Frontal cortex (tissue), 4 donors: ENCODE data around the gene GGT5. TPM values are rescaled to one million over a fixed set of nuclear protein-coding genes. Genes with fewer than 3 reads are reported as not detected.
"Not testable (repeated sequence)": the region's sequence is repeated elsewhere in the genome, so short reads cannot be mapped to it uniquely, and the experiment has no call there.

ENCODE experiments used
- DNase-seq, 2 donors: peaks; one replicate each; pipeline ENCODE4 v3.0.0; 2012; ENCODE audit warnings: low spot score in 2 of 2
- FAIRE-seq: peaks from 2 replicates; lab custom pipeline; 2012; peaks lifted over from hg19 to GRCh38; lab: Jason Lieb, UNC
- total RNA-seq: library from RNA; depleted of rRNA; stranded (reverse); fragments of >200 nt; gene quantifications from one replicate; pipeline ENCODE4 v1.2.3, GENCODE V29; 2014
- donor health status: control.
- donor health status: control.
- donor health status: control.

GGT5 gene
- total RNA-seq, 1 donor from 2014 or later, result 0.41 TPM

DNA sequence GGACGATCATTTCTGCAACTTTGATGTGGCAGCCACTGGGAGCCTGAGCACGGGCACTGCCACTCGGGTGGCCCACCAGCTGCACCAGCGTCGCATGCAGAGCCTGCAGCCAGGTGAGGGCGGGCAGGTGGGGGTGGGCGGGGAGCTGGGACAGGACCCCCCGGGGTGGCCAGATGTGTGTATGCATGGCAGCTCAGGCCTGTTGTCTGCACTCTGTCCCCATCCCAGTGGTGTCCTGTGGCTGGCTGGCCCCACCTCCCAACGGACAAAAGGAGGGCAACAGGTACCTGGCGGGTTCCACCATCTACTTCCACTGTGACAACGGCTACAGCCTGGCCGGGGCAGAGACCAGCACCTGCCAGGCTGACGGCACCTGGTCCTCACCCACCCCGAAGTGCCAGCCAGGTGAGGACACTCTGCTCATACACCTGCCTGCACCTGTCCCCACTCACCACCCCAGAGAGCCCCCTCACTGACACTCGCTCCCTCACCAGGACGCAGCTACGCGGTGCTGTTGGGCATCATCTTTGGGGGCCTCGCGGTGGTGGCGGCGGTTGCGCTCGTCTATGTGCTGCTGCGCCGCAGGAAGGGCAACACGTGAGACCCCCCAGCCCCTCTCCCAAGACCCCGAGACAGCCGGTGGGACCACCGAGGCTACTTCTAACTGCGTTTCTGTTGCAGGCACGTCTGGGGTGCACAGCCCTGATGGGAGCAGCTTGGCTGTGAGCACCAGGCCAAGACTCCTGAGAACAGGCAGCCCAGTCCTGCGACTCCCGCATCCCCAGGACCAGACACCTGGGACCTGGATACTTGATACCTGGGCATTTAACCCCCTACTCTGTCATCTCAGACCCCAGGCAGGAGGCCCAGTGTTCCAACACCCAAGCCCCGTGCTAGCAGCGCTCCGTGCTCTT lies 56.9 kb downstream of the GGT5 start:
- DNase-seq (peak in 1 of 2 donors; percentile 4), FAIRE-seq (no peak)

DNA sequence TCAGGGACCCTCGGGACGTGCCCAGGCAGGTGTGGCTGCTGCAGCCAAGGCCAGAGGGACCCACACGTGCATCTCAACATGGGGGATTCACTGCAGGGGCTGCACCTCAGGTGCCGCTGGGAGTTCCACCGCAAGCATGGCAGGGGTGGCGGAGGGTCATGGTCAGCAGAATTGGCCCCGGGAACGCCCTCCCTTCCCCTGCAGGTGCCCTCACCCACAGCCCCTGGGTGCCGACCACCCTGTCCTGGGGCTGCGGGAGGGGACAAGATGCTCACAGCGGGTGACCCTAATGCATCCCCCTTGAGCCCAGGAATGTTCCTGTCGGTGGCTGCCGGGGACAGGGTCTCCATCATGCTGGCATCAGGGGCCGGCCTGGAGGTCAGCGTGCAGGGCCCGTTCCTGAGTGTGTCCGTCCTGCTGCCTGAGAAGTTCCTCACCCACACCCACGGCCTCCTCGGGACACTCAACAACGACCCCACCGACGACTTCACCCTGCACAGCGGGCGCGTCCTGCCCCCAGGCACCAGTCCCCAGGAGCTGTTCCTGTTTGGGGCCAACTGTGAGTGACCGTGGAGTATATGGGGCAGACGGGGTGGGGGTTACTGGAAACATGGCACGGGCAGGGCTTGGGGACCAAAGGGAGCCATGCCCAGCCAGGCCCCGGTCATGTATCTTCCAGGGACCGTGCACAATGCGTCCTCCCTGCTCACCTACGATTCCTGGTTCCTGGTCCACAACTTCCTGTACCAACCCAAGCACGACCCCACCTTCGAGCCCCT lies 57.8 kb downstream of the GGT5 start:
- FAIRE-seq, result no peak
- no peak for DNase-seq

DNA sequence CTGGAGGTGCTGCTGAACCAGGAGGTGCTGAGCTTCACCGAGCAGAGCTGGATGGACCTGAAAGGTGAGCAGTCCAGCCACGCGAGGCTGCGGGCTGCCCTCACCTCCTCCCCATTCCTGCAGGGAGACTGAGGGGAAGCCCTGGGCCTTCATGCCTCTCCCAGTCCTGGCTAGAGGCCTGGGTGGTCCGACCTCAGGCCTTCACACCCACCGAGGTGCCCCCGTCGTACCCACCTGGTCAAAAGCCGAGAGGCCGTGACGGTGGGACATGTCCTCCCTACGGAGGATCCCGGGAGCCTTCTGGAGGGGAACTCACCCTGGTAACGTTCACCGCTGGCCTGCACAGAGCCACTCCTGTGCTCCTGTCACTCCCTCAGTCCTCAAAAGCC lies 58.5 kb downstream of the GGT5 start:
- no peak for FAIRE-seq
- DNase-seq, result no peak

DNA sequence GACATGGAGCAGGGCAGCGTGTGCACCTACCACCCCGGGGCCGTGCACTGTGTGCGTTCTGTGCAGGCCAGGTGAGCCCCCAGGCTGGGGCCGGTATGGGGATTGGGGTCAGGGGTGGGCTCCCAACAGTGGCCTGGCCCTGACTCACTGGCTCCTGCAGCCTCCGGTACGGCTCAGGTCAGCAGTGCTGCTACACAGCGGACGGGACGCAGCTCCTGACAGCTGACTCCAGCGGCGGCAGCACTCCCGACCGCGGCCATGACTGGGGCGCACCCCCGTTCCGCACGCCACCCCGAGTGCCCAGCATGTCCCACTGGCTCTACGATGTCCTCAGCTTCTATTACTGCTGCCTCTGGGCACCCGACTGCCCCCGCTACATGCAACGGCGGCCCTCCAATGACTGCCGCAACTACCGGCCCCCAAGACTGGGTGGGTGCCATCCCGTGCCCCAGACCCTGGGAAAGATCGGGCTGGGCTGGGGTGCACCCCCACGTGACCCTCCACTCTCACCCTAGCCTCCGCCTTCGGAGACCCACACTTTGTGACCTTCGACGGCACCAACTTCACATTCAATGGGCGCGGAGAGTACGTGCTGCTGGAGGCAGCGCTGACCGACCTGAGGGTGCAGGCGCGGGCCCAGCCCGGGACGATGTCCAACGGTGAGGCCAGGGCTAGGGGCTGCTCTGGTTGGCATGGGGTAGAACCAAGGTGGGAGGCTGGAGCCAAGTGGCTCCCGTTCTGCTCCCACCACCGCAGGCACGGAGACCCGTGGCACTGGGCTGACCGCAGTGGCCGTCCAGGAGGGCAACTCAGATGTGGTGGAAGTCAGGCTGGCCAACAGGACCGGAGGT lies 59.2 kb downstream of the GGT5 start:
- no peak for DNase-seq
- no peak for FAIRE-seq

DNA sequence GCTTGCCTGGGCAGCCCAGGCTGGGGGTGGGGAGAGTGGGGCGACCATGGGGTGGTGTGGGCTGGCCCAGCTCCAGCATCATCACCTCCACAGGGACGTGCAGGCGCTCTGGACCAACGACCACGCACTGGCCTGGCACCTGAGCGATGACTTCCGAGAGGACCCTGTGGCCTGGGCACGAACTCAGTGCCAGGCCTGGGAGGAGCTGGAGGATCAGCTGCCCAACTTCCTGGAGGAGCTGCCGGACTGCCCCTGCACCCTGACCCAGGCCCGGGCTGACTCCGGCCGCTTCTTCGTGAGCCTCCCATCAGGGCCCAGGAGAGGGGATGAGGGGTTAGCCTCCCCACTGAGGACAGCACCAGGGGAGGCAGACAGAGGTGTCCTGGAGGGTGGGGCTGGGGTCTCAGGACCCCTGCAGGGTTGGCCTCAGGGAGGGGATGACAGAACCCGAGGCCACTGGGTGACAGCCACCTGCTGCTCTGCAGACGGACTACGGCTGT lies 59.8 kb downstream of the GGT5 start:
- FAIRE-seq, result no peak

DNA sequence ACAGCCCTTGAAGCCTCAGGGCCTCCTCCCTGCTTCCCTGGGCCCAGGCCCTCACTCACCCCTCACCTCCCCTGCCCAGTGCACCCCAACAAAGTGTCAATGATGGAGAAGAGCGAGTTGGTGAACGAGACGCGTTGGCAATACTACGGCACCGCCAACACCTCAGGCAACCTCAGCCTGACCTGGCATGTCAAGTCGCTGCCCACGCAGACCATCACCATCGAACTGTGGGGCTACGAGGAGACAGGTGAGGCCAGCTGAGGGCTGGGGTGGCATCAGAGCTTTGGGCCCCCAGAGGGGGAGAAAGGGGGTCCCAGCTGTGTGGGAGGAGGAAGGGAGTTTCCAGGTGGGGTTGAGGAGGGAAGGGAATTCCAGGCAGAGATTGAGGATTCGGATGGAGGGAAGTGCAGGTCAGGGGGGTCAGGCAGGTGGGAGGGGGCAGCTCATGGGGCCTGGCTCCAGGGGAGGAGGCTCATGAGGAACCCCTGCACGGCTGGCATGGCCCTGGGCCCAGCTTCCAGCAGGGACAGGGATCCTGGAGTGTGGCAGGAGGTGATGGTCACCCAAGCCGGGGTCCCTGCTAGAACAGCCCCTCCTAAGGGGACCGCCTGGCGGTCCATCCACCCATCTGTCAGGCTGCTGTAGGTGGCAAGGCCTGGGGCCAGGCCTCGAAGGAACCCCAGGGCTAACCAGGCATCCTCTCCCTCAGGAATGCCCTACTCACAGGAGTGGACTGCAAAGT lies 60.7 kb downstream of the GGT5 start:
- DNase-seq, result no peak

More for the DNA sequence above, 59.8 kb downstream of the GGT5 start:
- no peak for DNase-seq

DNA sequence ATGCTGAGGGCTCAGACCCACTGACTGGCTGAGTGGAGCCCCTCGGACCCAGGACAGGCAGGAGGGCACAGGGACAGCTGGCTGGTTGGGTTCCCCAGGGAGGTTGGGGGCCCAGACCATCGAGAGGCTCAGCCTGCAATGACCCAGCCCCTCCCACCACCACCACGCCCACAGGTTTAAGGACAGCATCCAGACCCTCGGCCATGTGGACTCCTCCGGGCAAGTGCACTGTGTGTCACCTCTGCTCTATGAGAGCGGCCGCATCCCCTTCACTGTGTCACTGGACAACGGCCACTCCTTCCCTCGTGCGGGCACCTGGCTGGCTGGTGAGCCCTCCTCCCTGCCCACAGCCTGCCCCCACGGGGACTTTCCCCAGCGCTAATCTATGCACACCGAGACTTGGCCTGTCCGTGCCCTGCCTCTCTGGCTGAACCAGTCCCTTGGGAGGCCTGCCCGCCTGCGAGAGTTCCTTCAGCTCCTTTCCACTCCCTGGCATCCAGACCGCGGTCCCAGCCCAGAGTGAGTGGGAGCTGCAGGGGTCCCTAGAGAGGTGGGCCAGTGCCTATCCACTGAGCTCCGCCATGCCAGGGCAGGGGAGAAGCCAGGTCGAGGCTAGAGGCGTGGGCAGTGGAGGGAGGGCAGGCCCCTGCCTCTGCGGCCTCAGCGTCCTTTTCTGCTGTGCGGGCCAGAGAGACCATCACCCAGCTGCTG lies 61.4 kb downstream of the GGT5 start:
- FAIRE-seq (no peak), DNase-seq (no peak)

More for the DNA sequence above, 60.7 kb downstream of the GGT5 start:
- FAIRE-seq, result no peak

DNA sequence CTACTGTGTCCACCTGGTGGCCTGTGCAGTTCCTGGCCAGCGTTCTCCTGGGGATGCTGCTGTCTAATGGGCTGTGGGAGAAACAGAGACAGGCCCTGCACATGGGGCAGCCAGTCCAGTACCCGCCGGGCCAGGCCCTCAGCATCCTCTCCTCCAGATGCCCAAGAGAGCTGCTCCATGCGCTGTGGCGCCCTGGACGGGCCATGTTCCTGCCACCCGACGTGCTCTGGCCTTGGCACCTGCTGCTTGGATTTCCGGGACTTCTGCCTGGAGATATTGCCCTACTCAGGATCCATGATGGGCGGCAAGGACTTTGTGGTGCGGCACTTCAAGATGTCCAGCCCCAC lies 62.0 kb downstream of the GGT5 start:
- not testable (repeated sequence) for DNase-seq, FAIRE-seq

DNA sequence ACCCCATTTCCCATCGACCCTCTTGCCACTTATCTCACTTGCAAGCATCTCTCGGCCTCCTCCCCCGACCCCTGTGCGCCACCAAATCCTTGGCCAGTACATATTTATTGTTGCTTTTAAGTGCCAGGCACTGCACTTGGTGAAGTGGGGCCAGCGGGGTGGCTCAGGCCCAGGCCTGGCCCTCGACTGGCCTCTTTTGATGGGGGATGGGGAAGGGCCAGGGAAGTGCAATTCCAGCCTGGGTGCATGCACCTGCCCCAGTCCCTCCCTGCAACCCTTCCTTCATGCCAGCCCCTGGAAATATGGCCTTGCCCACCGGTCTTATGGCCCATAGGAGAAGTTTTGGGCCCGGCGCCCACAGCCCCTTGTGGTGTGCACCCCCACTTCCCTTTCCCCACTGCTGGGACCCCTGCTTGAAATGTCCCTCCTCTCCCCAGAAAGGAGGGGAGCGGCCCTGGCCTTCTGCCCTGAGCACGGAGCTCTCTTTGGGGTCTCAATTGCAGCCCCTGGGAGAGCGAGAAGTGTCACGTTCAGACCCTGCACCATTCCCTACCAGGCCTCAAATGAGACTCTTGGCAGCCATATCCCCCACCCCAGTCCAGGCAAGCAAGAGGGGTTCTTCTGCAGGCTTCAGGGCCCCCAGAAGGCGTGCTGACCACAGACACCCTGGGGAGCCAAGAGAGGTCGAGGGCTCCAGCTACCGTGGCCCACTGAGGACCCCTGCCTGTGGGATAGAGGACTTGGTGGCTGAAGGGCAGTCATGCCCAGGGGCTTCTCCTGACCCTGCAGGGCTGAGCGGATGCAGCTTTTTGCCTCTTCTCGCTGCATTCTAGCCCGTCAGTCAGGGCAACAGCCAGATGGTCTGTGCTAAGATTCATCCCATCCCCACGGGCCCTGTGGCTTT lies 62.6 kb downstream of the GGT5 start:
- no peak for FAIRE-seq
- DNase-seq, result no peak

DNA sequence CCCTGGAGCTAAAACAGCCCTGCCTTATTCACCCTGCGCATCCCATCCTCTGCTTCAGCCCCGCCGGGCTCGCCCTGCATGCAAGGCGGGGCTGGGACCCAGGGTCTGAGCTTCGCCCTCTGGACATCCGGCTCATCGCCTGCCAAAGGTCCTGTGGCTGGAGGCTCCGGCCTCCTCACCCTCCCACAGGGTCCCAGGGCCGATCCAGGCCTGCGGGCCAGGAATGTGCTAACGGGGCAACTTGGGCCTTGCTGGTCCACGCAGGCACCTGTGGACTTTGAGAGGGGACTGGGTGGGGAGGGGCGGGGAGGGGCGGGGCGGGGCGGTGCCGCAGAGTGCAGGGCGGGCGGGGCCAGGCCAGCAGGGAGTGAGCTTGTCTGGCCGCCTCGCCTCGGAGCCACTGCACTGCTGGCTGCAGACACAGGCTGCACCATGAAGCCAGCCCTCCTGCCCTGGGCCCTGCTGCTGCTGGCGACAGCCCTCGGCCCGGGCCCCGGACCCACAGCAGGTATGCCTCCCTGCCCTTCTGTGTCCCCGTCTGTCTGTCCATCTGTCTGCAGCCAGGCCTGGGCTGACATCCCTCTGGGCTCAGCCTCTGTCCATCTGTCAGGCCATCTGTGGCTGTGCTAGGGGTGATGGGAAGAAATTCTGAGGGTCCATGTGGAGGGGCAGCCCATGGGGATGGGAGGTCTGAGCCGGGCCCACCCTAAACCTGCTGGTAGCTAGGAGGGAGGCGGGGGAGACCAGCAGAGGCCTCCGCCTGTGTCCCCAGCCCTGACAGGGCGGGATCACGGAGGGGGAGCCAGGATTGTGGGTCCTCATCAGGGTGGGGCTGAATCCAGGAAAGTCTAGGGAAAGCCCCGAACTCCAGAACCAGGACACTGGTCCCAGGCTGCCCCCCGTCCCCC lies 63.5 kb downstream of the GGT5 start, which contains the start of gene SUSD2:
SUSD2 (plus strand) TSS at position 400 of the 908 bp plus-strand sequence; CDS start at position 433, 33 bp downstream.
- FAIRE-seq, result no peak
- DNase-seq, result no peak

DNA sequence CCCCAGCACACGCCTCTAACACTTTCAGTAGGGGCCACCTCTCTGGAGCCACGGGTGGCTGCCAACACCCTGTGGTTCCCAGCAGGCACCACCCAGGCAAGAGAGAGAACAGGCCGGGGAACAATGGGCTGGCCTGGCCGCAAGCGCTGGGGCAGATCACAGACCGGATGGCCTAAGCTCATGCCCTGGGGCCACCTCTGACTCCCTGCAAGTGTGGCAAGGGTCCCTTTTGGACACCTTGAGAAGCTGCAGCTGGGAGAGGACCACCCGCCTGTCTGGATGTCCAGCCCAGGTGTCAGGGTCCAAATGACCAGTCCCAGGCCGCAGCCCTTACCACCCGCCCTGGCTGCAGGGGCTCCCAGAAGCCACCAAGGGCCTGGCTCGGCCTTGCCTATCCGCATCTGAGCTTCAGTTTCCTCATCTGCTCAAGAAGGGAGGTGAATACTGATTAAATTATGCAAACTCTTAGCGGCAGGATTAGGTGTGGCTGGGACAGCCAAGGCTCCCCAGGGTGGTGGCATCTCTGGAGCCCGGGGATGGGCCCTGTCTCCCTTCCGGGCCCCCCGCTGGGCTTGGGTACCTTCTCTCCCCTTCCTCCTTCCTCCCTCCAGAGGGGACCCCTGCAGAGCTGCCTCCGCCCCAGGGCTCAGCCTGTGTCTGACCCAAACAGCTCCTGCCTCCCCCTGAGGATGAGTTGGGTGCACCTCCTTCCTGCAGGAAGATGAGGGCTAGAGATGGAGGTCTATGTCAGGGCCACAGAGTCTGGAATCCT lies 64.4 kb downstream of the GGT5 start:
- no peak for FAIRE-seq

DNA sequence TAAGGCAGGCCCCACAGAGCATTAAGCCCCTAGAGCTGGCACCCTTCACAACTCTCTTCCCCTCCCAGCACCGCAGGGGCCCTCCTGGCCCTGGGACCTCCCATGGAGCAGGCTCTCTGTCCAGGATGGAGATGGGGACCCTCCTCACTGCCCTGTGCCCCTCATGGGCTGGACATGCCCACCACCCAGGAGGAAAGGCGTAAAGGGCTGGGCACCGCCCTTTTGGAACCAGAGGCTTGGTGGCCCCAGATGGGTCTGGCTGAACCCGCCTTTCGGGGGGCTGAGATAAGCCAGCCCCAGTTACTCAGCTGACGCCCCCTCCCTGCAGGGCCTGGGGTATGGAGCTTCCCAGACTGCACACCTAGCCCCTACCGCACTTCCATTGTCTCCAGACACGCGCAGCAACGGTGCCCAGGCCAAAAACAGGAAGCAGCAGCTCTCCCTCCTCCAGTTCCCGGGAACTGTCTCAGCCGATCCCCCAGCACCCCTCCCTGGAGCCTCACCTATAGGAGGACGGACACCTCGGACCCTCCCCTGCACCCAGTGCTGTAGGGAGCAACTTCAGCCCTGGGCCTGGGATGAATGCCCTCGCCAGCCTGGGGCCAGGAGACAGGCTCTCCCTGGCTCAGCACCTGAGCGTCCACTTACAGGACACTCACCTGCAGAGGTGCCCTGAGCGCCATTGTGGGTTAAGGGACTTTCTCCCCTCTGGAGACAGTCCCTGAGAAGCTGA lies 65.2 kb downstream of the GGT5 start:
- FAIRE-seq (no peak), DNase-seq (no peak)

More for the DNA sequence above, 64.4 kb downstream of the GGT5 start:
- DNase-seq, result no peak

DNA sequence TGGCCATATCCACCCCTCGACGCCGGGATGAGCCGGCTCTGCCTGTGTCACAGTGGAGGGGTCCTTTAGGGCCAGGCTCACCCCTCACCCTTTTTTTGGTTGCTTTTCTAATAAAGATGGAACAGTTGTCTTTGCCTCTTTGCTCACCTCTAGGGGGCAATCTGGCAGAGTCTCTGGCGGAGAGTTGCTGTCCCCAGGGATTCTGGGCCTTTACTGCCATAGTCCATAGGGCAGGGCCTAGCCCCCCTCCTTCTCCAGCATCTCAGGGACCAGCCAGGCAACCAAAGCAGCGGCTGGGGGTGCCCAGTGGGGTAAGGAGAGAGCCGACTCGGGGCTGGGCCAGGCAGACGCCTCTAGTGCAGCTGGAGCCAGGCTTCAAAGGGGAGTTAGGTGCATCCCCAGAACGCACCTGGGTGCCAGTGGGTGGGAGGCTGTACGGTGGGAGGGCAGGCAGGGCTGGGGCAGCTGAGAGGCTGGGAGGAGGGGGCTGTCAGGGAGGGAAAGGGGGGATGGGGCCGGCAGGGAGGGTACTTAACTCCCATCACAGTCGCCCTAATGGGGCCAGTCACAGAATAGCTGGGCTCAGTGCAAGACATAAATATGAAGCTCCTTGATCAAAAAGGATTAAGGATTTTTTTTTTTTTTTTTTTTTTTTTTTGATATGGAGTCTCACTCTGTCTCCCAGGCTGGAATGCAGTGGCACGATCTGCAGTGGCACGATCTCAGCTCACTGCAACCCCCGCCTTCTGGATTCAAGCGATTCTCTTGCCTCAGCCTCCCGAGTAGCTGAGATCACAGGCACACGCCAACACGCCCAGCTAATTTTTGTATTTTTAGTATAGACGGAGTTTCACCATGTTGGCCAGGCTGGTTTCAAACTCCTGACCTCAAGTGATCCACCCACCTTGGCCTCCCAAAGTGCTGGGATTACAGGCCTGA lies 66.1 kb downstream of the GGT5 start:
- no peak for FAIRE-seq
- no peak for DNase-seq

DNA sequence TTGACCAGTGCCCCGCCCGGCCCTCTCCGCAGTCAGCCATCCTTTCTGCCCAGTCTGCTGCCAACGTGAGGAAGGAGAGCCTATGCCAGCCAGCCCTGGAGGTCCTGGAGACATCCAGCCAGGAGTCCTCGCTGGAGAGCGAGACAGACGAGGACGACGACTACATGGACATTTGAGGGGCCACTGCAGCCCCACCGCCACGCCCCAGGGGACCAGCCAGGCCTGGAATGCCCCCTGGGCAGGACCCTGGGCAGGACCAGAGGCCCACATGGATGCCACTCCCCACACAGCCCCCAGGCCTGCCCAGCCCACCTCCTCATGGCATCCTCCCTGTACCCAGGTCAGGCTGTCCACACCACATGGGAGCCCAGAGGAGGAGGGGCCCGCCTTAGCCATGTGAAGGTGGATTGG lies 66.9 kb downstream of the GGT5 start:
- FAIRE-seq (no peak), DNase-seq (no peak)
